Trophoblast cell (in vitro differentiated cells and primary cell): ENCODE measurements around the gene PTPRT.

Experiments used
- DNase-seq, 2 donors: peaks; one replicate each; pipeline ENCODE4 v3.0.0-alpha.2; 2016
- H2AFZ ChIP-seq: 2 replicates; pipeline ENCODE4 v1.6.1; 2013; ENCODE audit warnings: low read length, moderate library complexity, mild to moderate bottlenecking; ENCODE audit not compliant: insufficient read depth, poor library complexity
- H2AK5ac ChIP-seq: 2 replicates; pipeline ENCODE4 v1.6.1; 2013; ENCODE audit warnings: mild to moderate bottlenecking, low read length
- H2BK120ac ChIP-seq: 2 replicates; pipeline ENCODE4 v1.6.1; 2013; ENCODE audit warnings: low read length, mild to moderate bottlenecking, moderate library complexity; ENCODE audit not compliant: insufficient read depth, poor library complexity
- H2BK12ac ChIP-seq: 2 replicates; pipeline ENCODE4 v1.6.1; 2013; ENCODE audit warnings: mild to moderate bottlenecking, low read length, moderate library complexity
- H2BK5ac ChIP-seq: 2 replicates; pipeline ENCODE4 v1.6.1; 2013; ENCODE audit warnings: low read length, low read depth, moderate library complexity, mild to moderate bottlenecking; ENCODE audit not compliant: poor library complexity
- H3K14ac ChIP-seq: 2 replicates; pipeline ENCODE4 v1.6.1; 2013; ENCODE audit warnings: mild to moderate bottlenecking, low read length
- H3K18ac ChIP-seq: 2 replicates; pipeline ENCODE4 v1.6.1; 2013; ENCODE audit warnings: mild to moderate bottlenecking, low read length
- H3K23ac ChIP-seq: 2 replicates; pipeline ENCODE4 v1.6.1; 2013; ENCODE audit warnings: low read length
- H3K27ac ChIP-seq: 2 replicates; pipeline ENCODE4 v1.5.1; 2013; ENCODE audit warnings: low read depth, mild to moderate bottlenecking, inconsistent platforms, low read length, moderate library complexity
- H3K27me3 ChIP-seq: 2 replicates; pipeline ENCODE4 v1.6.1; 2013; ENCODE audit warnings: inconsistent platforms, mild to moderate bottlenecking, low read length, moderate library complexity; ENCODE audit not compliant: insufficient read depth
- H3K36me3 ChIP-seq, 2 experiments: 1 replicate in 1 of 2; 2 replicates in 1 of 2; pipeline ENCODE4 v1.6.1; 2013; ENCODE audit warnings: low read length in 2 of 2, mild to moderate bottlenecking in 2 of 2, moderate library complexity in 1 of 2; ENCODE audit not compliant: insufficient read depth in 2 of 2, control insufficient read depth in 1 of 2
- H3K4ac ChIP-seq: 2 replicates; pipeline ENCODE4 v1.6.1; 2013; ENCODE audit warnings: low read depth, mild to moderate bottlenecking, low read length, moderate library complexity
- H3K4me1 ChIP-seq, 2 experiments: 1 replicate in 1 of 2; 2 replicates in 1 of 2; pipeline ENCODE4 v1.6.1; 2013; ENCODE audit warnings: low read length in 2 of 2, mild to moderate bottlenecking in 2 of 2, moderate library complexity in 1 of 2; ENCODE audit not compliant: insufficient read depth in 2 of 2, control insufficient read depth in 1 of 2
- H3K4me2 ChIP-seq: 2 replicates; pipeline ENCODE4 v1.6.1; 2013; ENCODE audit warnings: inconsistent platforms, mild to moderate bottlenecking, low read length, moderate library complexity
- H3K4me3 ChIP-seq: 2 replicates; pipeline ENCODE4 v1.5.1; 2013; ENCODE audit warnings: mild to moderate bottlenecking, low read depth, low read length, inconsistent platforms
- H3K79me1 ChIP-seq: one replicate; pipeline ENCODE4 v1.6.1; 2013; ENCODE audit warnings: low read length
- H3K79me2 ChIP-seq: 2 replicates; pipeline ENCODE4 v1.6.1; 2013; ENCODE audit warnings: low read length, mild to moderate bottlenecking; ENCODE audit not compliant: control insufficient read depth, insufficient read depth, poor library complexity
- H3K9ac ChIP-seq: 2 replicates; pipeline ENCODE4 v1.6.1; 2013; ENCODE audit warnings: mild to moderate bottlenecking, low read length
- H3K9me3 ChIP-seq: 2 replicates; pipeline ENCODE4 v1.6.1; 2013; ENCODE audit warnings: low read depth, mild to moderate bottlenecking, control low read depth, inconsistent platforms, low read length; ENCODE audit not compliant: insufficient read depth
- H4K12ac ChIP-seq: 2 replicates; pipeline ENCODE4 v1.6.1; 2013; ENCODE audit warnings: low read depth, mild to moderate bottlenecking, low read length, moderate library complexity
- H4K8ac ChIP-seq: 2 replicates; pipeline ENCODE4 v1.6.1; 2013; ENCODE audit warnings: low read depth, mild to moderate bottlenecking, low read length, moderate library complexity
- H4K91ac ChIP-seq: one replicate; pipeline ENCODE4 v1.6.1; 2013; ENCODE audit warnings: low read depth, mild to moderate bottlenecking, low read length, moderate library complexity
- WGBS: extraction: QIAGEN DNeasy Blood & Tissue Kit; methylation state at CpG from one replicate; pipeline ENCODE4 v1.1.7; 2013; ENCODE audit warnings: missing lambda C conversion rate; ENCODE audit not compliant: insufficient read length, insufficient coverage; ENCODE audit errors: extremely low coverage; 5-methylcytosine and 5-hydroxymethylcytosine counted together

PTPRT gene

DNA sequence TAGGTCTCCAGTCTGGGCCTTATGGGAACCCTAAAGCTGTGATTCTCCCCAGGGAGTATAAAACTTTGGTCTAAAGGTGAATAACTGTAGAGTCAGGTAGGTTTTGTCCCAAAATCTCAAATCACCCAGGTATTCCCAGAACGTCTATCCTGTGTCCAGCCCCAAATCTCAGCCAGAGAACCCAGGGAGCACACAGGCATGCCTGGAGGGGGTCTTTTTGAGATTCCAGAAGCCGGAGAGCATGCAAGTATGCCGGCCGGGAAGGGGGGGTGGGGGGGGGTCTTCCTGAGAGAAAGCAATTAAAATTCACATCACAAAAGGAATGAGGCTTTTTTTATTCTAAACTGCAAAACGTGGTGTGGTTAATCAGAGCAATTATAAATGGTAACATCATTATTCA is 210.0 kb downstream of the PTPRT start:
- no peak overlapping the region for H4K12ac ChIP-seq
- H3K79me2 ChIP-seq, result no peaks in the 10 kb centered on the region
- no peak overlapping the region for H3K9ac ChIP-seq
- H3K36me3 ChIP-seq, result no peaks in the 10 kb centered on the region
- no peak overlapping the region for H3K27ac ChIP-seq
- no peak overlapping the region for H3K18ac ChIP-seq
- DNase-seq, result no peak
- no peak overlapping the region for H3K4ac ChIP-seq
- no CpG with 5 or more reads among the region's 5 CpGs for WGBS
- no peaks in the 10 kb centered on the region for H3K79me1 ChIP-seq
- no peaks in the 10 kb centered on the region for H3K4me1 ChIP-seq
- no peak overlapping the region for H2AK5ac ChIP-seq
- H2BK12ac ChIP-seq, result no peak overlapping the region
- H2AFZ ChIP-seq, result no peak overlapping the region
- no peak overlapping the region for H3K14ac ChIP-seq
- peaks cover 4% of the 10 kb centered on the region for H3K9me3 ChIP-seq
- no peak overlapping the region for H2BK5ac ChIP-seq
- no peaks in the 10 kb centered on the region for H3K27me3 ChIP-seq
- H4K91ac ChIP-seq, result no peak overlapping the region
- no peak overlapping the region for H4K8ac ChIP-seq
- H3K4me2 ChIP-seq, result no peak overlapping the region
- no peak overlapping the region for H2BK120ac ChIP-seq
- H3K23ac ChIP-seq, result no peak overlapping the region
- H3K4me3 ChIP-seq, result no peak overlapping the region

- H2BK12ac ChIP-seq, result no peak overlapping the region
Measured at GRCh38 chr20:42978184-42978974, 211.3 kb downstream of the PTPRT start.

GRCh38 chr20:42975974-42976373 is 213.7 kb downstream of the PTPRT start:
- H3K36me3 ChIP-seq, result no peaks in the 10 kb centered on the region
- no peak overlapping the region for H2AK5ac ChIP-seq
- no peak overlapping the region for H3K9ac ChIP-seq
- no peak overlapping the region for H3K4me3 ChIP-seq
- H3K4ac ChIP-seq, result no peak overlapping the region
- no peak overlapping the region for H3K18ac ChIP-seq
- H2BK5ac ChIP-seq, result no peak overlapping the region
- H3K27ac ChIP-seq, result no peak overlapping the region
- no peak overlapping the region for H3K4me2 ChIP-seq
- DNase-seq, result no peak
- H3K79me2 ChIP-seq, result no peaks in the 10 kb centered on the region
- no peaks in the 10 kb centered on the region for H3K79me1 ChIP-seq
- no peak overlapping the region for H3K23ac ChIP-seq
- no peaks in the 10 kb centered on the region for H3K9me3 ChIP-seq
- H4K8ac ChIP-seq, result no peak overlapping the region
- H3K14ac ChIP-seq, result no peak overlapping the region
- H4K91ac ChIP-seq, result no peak overlapping the region
- no CpG with 5 or more reads among the region's 1 CpG for WGBS
- no peak overlapping the region for H4K12ac ChIP-seq
- no peak overlapping the region for H2BK12ac ChIP-seq
- no peak overlapping the region for H2BK120ac ChIP-seq
- no peaks in the 10 kb centered on the region for H3K27me3 ChIP-seq
- no peak overlapping the region for H2AFZ ChIP-seq
- H3K4me1 ChIP-seq, result no peaks in the 10 kb centered on the region

More at GRCh38 chr20:42978184-42978974, 211.3 kb downstream of the PTPRT start:
- Histone ChIP-seq H2AK5ac (no peak overlapping the region), H2BK120ac (no peak overlapping the region), H3K14ac (no peak overlapping the region), H2AFZ (no peak overlapping the region), H4K8ac (no peak overlapping the region), H3K27ac (no peak overlapping the region), H3K79me2 (no peaks in the 10 kb centered on the region), H3K9me3 (peaks cover 4% of the 10 kb centered on the region), H3K4ac (no peak overlapping the region), H4K91ac (no peak overlapping the region), H3K4me1 (no peaks in the 10 kb centered on the region), H3K23ac (no peak overlapping the region), H3K18ac (no peak overlapping the region), H3K27me3 (no peaks in the 10 kb centered on the region), H3K36me3 (no peaks in the 10 kb centered on the region), H3K9ac (no peak overlapping the region), H3K4me3 (no peak overlapping the region), H2BK5ac (no peak overlapping the region), H3K4me2 (no peak overlapping the region), H3K79me1 (no peaks in the 10 kb centered on the region), H4K12ac (no peak overlapping the region)
- WGBS, result no CpG with 5 or more reads among the region's 12 CpGs
- no peak for DNase-seq

GRCh38 chr20:42974347-42974746 is 215.4 kb downstream of the PTPRT start:
- Histone ChIP-seq H3K9ac (no peak overlapping the region), H4K8ac (no peak overlapping the region), H3K4me2 (no peak overlapping the region), H2BK12ac (no peak overlapping the region), H3K36me3 (no peaks in the 10 kb centered on the region), H3K14ac (no peak overlapping the region), H3K27me3 (no peaks in the 10 kb centered on the region), H3K79me1 (no peaks in the 10 kb centered on the region), H2AK5ac (no peak overlapping the region), H3K4me1 (no peaks in the 10 kb centered on the region), H2BK120ac (no peak overlapping the region), H4K91ac (no peak overlapping the region), H3K27ac (no peak overlapping the region), H3K4ac (no peak overlapping the region), H3K18ac (no peak overlapping the region), H3K23ac (no peak overlapping the region), H3K79me2 (no peaks in the 10 kb centered on the region), H2AFZ (no peak overlapping the region), H2BK5ac (no peak overlapping the region), H4K12ac (no peak overlapping the region), H3K9me3 (no peaks in the 10 kb centered on the region), H3K4me3 (no peak overlapping the region)
- DNase-seq, result no peak
- WGBS, result 100% methylated on average over 4 of the region's 8 CpGs
